ENCODE measurements around the gene FREM3.
A peak's percentile ranks its signal among the peaks of the same experiment; 100 is the strongest.
"Not testable (repeated sequence)": the region's sequence is repeated elsewhere in the genome, so short reads cannot be mapped to it uniquely, and the experiment has no call there.

Gene FREM3

DNA sequence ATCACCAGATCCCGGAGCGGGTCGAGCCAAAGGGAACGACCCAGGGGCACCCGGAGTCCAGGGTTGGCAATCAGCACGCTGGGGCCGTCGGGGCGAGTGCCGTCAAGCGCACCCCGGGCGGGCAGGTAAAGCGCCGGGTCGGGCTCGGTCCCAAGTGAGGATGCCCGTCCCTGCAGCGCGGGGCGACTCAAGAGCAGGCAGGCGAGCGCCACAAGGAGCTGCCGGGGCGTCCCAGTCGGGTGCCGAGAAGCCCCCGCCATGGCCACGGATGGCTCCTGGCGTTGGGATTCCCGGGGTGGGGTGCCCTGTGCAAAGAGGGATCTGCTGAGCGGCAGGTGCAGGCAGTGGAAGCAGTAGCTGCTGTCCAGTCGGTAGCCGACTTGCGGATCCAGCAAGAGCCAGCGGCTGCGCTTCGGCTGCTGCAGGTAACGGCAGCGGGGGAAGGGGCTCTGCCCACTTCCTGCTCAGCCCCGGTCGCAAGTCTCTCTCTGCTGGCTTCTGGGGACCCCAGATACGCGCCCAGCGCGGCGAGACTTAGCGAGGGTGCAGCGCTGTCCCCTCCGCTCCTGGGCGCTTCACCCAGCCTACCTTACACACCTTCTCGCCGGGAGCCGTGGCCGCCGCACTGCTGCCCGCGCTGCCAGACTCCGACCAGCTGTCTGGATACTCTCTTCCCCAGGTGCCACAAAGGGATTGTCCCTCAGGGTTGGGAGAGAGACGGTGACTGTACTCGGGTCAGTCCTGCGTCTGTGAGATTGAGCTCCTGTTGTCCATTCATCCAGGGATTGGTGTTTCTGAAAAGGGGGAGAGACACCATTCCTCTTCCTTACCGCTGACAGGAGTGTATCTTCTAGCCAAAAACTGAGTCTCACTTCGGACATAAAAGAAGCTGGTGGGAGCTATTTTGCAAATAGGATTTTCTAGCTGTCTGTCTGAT is at the start of gene FREM3:
Gene FREM3 (minus strand): TSS at position 260 of the 937 bp plus-strand sequence. CDS start 0 bp downstream, at position 260.
- no peak for DNase-seq (ENCODE audit: low read depth)

DNA sequence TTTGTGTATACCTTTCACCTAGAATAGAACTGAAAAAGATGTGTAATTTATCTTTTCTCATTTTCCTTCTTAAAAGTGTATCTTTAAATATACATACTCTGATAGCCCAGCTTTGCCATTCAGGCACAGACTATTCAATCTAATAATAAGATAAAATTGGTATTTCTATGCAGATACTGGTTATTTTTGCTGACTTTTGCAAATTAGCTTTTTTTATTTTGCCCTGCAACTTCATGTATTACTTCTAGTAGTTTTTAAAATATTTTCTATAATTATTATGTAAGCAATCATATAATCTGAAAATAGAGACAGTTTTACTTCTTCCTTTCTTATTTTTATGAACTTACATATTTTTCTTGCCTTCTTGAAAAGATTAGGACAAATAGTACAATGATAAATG is 45.4 kb upstream of the FREM3 start:
- no peak for DNase-seq (ENCODE audit: low read depth)

DNA sequence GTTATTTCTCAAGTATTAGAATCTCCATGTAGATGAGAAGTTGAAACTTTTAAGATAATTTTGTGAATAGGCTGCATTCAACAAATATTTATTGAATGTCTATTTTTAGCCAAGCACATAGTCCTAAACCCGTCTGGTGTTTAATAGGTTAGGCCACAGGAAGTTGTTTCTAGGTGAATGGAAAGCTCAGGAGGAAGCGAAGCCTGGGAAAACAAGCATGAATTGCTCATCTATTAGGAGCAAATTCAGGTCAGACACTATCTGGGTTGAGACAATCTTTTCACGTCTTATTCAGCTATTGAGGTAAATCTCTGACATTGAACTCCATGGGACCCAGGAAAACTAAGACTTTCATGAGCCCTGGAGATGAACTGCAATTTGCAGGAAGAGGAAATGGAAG is 43.1 kb upstream of the FREM3 start:
- DNase-seq (ENCODE audit: low read depth): no peak

DNA sequence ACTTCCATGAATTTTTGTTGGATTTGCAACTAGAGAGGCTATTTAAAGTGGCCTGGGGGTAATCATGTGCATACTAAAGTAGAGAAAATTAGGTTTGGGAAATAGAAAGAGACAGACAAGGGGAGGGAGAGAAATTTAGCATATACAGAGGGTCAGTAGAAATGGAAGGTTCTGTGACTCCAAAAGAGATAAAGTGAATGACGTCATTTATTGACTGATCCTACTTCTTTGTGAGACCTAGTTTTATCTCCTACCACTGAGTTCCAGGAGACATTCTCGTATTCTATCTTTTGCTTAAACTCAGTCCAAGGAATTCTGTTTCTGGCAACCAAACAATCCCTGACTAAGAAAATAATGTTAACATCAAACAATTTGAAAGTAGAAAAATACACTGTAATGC is 42.4 kb upstream of the FREM3 start:
- DNase-seq (ENCODE audit: low read depth): no peak

DNA sequence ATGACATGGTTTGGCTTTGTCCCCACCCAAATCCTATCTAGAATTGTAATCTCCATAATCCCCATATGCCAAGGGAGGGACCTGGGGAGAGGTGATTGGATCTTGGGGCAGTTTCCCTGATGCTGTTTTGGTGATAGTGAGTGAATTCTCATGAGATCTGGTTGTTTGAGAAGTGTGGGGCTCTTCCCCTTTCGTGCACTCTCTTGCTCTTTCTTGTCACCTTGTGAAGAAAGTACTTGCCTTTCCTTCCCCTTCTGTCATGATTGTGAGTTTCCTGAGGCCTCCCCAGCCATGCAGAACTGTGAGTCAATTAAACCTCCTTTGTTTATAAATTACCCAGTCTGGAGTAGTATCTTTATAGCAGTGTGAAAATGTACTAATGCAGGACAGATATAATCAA is 36.4 kb upstream of the FREM3 start:
- no peak for DNase-seq (ENCODE audit: low read depth)

DNA sequence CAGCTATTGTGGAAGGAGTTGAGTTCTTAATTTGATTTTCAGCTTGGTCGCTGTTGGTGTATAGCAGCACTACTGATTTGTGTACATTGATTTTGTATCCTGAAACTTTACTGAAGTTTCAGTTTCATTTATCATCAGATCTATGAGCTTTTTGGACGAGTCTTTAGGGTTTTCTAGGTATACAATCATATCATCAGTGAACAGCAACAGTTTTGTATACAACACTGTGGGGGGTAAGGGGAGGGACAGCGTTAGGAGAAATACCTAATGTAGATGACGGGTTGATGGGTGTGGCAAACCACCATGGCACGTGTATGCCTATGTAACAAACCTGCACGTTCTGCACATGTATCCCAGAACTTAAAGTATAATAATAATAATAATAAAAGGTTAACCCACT is 35.6 kb upstream of the FREM3 start:
- DNase-seq (ENCODE audit: low read depth): not testable (repeated sequence)

DNA sequence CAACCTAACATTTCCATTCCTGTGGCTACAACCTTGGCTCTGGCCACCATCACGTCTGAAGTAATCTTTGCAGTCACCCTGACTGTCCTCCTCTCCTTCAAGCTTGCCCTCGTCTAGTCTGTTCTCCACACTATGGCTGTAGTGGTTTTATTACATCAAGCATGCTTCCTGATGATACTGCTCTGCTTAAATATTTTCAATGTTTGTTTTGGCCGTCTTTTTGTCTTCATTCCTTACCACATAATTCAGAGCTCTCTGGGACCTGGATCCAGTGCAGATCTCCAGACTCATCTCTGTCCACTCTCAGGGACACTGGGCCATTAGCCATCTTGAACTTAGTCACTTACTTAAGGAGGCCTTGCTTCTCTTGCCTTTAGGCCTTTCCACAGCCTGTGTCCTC is 27.7 kb upstream of the FREM3 start:
- DNase-seq (ENCODE audit: low read depth): no peak

DNA sequence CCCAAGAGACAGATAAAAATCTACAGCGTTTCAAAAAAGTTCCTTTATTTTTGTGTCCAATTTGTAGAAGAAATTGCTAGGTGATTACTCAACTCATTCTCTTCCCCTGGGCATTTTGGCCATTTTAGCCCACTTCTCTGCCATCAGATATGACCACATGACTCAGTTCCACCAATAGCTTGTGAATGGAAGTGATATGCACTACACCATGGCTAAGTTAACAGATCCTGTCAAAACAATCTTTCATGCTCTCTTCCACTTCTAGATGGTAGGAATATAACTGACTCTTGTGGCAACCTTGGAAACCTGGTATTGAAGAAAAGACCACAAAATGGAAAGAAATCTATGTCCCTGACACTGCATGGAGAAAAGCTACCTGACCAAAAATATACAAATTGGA is 26.2 kb upstream of the FREM3 start:
- DNase-seq (ENCODE audit: low read depth): no peak

DNA sequence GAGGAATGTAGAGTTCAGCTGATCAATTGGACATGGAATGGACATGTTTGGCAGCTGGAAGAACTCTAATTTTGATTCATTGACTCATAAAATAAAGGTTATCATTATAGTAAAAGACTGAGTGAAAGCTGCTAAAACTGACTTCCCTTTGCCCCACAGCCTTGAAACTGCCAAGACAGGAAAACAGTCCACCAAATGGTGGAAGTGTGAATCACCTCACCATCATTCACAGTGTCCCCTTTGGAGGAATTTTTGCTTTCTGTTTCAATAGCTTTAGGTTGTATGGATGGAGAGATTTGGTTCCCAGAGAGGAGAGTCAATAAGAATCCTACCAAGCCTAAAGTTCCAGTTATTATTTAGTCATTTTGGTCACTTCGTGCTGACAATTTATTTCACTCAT is 20.8 kb upstream of the FREM3 start:
- DNase-seq (ENCODE audit: low read depth): peak; percentile 8

DNA sequence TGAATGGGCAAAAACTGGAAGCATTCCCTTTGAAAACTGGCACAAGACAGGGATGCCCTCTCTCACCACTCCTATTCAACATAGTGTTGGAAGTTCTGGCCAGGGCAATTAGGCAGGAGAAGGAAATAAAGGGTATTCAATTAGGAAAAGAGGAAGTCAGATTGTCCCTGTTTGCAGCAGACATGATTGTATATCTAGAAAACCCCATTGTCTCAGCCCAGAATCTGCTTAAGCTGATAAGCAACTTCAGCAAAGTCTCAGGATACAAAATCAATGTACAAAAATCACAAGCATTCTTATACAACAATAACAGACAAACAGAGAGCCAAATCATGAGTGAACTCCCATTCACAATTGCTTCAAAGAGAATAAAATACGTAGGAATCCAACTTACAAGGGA is 18.3 kb upstream of the FREM3 start:
- not testable (repeated sequence) for DNase-seq (ENCODE audit: low read depth)

DNA sequence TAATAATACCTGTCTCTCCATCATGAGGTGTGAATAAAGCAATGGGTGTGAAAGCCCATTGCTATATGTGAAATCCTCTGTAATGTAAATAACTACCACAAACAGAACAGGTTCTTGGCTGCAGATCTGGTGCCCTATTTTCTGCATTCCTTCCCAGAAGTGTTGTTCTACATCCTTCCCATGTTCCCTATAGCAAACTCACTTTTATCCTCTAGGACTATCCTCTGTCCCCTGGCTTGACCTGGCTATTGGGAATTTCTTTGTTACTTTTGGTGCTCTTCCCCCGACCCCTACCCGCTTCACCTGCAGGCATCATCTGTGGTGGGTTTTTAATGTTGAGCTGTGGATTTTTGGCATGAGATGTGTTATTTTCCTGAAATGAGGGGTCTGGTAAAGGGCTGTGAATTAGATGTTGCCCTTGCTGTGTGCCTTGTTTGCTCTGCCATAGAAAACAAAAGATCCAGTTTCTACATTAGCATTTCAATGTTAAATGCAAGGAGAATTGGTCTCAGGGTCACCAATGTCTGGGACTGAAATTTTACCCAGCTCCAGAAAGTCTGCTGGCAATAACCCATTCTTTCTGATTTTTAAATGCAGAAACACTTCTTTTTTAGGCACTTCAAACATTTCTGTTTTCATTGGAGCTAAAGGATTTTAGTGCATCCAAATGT is 13.6 kb upstream of the FREM3 start:
- DNase-seq (ENCODE audit: low read depth): no peak

DNA sequence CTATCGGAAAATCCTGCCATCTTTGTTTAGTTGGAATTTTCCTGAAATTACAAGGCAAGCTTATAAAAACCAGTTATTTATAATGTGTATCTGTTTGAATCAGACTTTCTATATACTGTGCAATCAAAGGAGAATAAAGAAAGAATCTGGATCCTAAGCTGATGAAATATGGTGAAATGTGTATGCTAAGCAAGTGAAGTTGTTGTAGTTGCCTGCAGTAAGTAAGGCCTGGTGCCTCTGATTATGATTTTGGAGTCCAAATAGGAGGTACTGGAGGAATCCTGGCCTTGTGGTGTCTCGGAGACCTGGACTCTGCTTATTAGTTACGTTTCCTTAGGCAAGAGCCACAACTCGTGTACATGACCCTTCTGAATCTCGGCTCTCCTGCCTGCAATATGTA is 13.1 kb upstream of the FREM3 start:
- DNase-seq (ENCODE audit: low read depth): no peak

DNA sequence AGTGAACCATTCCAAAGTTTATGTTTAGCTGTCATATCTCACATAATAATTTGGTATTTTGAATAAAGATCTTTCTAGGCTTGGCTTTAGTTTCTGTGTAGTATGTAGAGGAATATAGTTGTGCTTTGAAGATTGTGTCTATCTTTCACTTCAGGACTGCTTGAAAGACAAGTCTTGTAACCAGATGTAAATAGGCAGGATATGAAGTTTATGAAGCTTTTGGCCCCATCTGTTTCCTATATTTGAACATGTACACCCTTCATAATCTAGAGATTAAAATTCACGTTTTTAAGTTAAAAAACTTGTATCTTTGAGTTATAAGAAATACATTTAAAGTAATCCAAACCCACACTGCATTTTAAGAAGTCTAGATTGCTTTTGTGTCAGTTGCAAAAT is 11.7 kb upstream of the FREM3 start:
- DNase-seq (ENCODE audit: low read depth): no peak

DNA sequence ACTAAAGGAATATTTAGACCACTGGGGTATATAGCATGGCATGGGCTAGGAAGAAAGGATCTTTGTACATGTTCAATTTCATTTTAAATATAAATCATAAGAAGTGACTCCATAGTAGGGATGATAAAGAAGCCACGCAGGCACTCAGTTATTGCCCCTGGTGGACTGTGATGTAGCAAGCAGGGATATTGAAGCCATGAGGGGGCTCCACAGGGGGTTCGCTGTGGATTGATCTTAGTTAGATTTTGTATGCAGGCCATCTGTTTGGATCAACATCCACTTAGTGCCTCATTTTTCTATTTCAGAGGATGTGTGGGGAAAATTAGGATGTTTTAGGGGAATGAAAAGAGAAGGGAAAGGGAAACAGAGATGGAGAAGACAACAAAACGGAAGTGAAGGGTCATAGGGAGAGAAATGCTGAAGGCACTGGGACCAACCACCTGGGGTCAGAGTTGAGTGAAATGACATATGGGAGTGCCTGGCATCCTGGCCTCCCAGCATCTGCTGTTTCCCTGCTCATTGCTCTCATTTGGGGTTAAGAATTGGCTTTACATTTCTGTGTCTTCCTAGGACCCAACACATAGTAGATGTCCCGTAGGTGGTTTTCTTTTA is 11.2 kb upstream of the FREM3 start:
- DNase-seq (ENCODE audit: low read depth): no peak

DNA sequence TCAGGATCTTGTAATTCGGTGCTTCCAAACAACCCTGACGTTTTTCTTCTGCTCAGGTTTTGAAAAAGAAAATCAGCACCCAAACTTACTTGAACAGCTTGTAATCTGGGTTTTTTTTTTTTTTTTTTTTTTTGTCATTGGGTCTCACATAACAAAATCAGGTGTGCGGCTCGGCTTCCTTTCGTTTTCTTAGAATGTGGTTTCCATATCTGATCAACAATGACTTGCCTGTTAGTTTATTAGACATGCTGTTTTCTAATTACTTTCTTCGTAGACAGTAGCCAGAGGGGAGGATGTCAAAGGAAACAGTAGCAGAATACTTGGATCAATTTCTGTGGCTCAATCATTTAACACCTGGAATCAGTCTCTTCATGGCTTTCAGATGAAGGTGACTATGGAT is 890 bp upstream of the FREM3 start:
- no peak for DNase-seq (ENCODE audit: low read depth)

DNA sequence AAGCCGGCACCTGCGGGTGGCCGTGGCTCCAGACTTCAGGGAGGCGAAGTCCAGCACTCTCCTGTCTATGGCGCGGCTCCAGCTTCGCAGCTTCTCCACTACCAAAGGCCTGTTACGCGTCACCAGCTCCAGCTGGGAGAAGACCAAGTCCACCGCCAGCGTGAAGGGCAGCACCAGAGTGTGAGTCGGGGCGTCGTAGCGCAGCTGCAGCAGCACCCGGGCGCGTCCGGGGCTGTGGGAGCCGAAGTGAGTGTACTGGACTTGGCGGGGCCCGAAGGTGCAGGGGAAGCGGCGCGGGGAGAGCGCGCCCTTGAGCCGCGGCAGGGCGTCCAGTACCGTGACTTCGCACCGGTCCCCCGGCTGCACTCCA is 444 bp downstream of the FREM3 start:
- no peak for DNase-seq (ENCODE audit: low read depth)

DNA sequence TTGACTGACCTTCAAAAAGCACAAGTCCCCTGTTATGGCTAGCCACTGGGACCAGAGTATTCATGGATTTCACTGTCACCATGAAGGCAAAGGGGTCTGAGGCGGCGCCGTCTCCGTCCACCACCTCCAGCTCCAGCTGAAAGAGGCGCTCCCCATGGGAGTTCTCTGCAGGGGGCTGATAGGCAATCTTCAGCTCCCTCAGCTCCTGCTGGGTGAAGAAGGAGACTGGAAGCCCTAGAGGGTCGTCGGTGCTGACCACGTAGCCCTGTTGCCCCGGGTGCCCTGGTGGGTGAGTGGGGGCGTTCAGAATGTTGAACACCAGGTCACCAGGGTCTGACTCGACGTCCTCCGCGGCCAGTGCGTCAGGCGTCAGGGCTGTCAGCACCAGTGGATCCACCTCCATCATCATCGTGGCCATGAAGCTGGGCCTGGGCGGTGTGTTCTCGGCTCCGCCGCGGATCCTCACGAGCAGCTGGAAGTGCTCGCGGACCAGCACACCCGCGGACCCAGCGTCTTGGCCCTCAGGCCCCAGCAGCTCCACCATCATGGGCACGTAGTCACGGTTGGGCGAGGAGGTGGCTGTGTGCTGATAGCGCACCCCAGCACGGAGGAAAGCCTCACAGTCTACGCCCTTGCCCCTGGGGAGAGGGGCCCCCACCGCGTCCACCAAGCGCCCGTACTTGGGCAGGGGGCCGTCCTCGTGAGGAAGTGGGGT is 987 bp downstream of the FREM3 start:
- DNase-seq (ENCODE audit: low read depth): no peak

DNA sequence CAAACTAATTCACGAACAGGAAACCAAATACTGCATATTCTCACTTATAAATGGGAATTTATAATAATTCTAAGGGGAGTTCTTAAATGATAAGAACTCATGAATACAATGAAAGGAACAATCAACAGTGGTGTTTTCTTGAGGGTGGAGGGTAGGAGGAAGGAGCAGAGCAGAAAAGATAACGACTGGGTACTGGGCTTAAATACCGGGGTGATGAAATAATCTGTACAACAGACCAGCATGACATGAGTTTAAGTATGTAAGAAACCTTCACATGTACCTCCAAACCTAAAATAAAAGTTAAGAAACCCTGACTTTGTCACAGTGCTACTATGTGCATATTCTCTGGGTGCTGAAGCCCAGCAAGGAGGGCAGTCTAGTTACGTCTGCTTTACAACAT is 6.6 kb downstream of the FREM3 start:
- DNase-seq (ENCODE audit: low read depth): no peak

DNA sequence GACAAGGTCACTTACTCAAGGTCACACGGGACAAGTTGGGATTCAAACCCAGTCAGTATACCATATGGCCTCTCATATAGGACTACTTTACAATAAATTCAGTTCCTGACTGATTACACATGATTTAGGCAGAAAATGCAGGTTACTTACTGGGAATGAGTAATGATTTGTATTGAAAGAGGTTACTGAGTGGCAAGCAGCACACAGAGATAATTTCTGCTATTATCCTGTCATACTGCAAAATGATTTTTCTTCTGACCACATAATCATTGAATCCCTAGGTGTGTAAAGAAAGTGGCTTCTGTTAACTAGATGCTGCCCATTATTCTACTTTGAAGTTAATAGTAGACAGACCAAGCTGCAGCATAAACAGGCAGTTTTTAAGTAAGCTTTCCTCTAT is 8.2 kb downstream of the FREM3 start:
- no peak for DNase-seq (ENCODE audit: low read depth)

DNA sequence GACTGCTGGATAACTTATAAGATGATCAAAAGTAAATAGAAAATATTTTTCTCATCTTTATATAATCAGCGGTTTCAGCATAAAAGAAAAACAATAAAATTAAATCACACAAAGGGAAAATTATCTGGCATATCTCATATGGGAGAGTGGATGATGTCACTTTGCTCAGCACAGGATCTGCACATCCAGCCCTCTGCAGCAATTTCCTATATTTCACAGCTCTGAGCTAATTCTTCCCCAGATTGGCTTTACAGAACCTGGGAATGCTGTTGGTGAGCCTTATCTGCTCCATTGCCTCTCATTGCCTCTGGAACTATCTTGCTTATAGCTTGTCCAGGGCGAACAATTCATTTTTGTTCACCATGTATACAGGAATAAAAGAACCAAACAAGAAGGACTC is 21.0 kb downstream of the FREM3 start:
- no peak for DNase-seq (ENCODE audit: low read depth)

DNA sequence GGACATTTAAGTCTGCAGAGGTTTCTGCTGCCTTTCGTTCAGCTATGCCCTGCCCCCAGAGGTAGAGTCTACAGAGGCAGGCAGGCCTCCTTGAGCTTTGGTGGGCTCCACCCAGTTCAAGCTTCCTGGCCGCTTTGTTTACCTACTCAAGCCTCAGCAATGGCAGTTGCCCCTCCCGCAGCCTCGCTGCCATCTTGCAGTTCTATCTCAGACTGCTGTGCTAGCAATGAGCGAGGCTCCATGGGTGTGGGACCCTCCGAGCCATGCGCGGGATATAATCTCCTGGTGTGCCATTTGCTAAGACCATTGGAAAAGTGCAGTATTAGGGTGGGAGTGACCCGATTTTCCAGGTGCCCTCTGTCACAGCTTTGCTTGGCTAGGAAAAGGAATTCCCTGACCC is 26.8 kb downstream of the FREM3 start:
- DNase-seq (ENCODE audit: low read depth): not testable (repeated sequence)

DNA sequence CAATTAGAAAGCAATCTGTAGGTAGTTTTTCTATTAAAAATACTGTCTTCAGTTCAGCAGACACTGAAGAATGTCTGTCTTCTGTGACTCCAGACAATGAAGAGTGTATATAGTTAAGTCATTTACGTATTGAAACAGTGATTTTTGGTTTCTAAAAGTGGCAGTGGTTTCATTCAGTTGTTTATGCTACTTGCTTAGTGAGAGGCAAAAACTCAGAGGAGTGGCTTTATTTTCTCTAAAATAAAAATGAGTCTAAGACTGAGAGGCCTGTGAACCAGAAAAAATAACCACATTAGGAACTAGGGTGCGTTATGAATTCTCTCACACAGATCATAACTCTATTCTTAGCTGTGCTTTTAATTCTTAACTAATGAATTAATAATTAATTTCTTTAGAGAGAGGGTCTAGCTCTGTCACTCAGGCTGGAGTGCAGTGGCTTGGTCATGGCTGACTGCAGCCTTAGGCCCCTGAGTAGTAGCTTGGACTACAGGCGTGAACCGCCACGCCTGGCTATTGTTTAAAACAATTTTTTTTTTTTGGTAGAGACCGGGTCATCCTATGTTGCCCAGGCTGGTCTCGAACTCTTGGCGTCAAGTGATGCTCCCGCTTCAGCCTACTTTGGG is 31.4 kb downstream of the FREM3 start:
- DNase-seq (ENCODE audit: low read depth): no peak
